ENCODE results near the gene F2RL2.

GRCh38 chr5:76663573-76663972 lies 40.4 kb upstream of the F2RL2 start:
- TF ChIP-seq CTCF (IDR thresholded peaks at IDR 0.05), result no peak
- no peak for TF ChIP-seq POLR2A (IDR thresholded peaks at IDR 0.05)

Data from tibial nerve (tissue), 3 donors.